Urinary bladder (tissue), 4 donors: ENCODE data around the gene PIKFYVE. TPM values are rescaled to one million over a fixed set of nuclear protein-coding genes. Genes with fewer than 3 reads are reported as not detected.

Source experiments
- DNase-seq: peaks from one replicate; pipeline ENCODE4 v3.0.0-alpha.2; 2015; ENCODE audit errors: extremely low spot score
- H3K27ac ChIP-seq: one replicate; pipeline ENCODE4 v1.5.1; 2013; ENCODE audit warnings: low read depth, mild to moderate bottlenecking, moderate library complexity
- H3K36me3 ChIP-seq: one replicate; pipeline ENCODE4 v1.6.1; 2013; ENCODE audit warnings: mild to moderate bottlenecking, moderate library complexity; ENCODE audit not compliant: insufficient read depth
- H3K4me1 ChIP-seq: one replicate; pipeline ENCODE4 v1.6.1; 2013; ENCODE audit warnings: mild to moderate bottlenecking, moderate library complexity; ENCODE audit not compliant: insufficient read depth
- H3K4me3 ChIP-seq: one replicate; pipeline ENCODE4 v1.5.1; 2013; ENCODE audit warnings: low read depth, low read length
- WGBS: extraction: QIAGEN DNeasy Blood & Tissue Kit; methylation state at CpG from one replicate; pipeline ENCODE4 v1.1.7; 2013; 5-methylcytosine and 5-hydroxymethylcytosine counted together
- polyA plus RNA-seq: library from polyadenylated mRNA; stranded (reverse); fragments of 200-250 nt; gene quantifications from one replicate; pipeline ENCODE4 v1.2.3, GENCODE V29; 2013
- total RNA-seq: library from RNA; depleted of rRNA; stranded (reverse); fragments of >200 nt; gene quantifications from one replicate; pipeline ENCODE4 v1.2.3, GENCODE V29; 2014
- donor health status: healthy with polysubstance abuse.
- donor health status: healthy.

Gene PIKFYVE
- total and polyA plus RNA-seq, 2 donors: 9.8 to 57.5 TPM

DNA sequence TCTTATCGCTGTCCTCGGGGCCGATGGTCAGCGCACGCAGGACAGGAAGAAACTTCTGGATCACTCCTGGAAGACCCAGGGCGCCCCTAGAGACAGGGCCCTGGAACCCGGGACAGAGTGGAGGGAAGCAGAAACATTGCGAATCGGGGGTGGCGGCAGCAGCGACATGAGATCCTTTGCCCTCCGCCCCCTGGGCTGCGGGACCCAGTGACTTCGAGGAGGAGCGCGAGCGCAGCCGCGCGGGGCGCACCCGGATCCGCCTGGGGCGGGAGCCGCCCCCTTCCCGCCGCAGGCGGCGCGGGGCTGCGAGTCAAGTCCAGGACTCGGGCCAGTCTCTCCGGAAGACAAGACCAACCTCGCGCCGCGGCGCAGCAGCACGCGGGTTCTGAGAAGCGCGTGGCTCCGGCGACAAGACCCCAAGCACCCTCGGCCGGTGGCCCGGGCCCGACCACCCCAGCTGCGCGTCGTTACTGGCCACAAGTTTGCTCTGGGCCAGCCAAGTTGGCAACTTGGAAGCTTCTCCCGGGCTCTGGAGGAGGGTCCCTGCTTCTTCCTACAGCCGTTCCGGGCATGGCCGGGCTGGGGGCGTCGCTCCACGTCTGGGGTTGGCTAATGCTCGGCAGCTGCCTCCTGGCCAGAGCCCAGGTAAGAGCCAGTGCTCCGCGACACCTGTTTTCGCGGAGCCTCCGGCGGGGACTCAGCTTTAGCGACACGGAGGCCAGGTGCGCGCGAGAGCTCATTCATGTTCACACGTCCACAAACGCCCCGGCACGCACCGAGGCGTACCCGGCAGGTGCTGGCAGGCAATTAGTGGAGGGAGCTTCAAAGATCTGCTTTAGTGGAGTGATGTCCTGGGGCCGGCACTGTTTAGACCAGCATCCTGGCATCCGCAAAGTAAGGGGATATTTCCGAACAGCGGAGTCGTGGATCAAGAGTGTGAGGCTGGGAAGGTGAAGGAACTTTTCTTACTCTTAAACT lies 140.7 kb downstream of the PIKFYVE start, which contains the start of gene PTH2R:
Gene PTH2R, plus strand, starts transcription at position 319 of the 978 bp plus-strand sequence. Its CDS starts 252 bp downstream, at position 571.
- Histone ChIP-seq H3K36me3 (no peaks in the 10 kb centered on the region), H3K27ac (no peak within 1 kb of the TSS), H3K4me1 (no peaks in the 10 kb centered on the region), H3K4me3 (no peak within 1 kb of the TSS)
- no peak for DNase-seq
- WGBS: 3% methylated on average over 82 of the region's 82 CpGs

DNA sequence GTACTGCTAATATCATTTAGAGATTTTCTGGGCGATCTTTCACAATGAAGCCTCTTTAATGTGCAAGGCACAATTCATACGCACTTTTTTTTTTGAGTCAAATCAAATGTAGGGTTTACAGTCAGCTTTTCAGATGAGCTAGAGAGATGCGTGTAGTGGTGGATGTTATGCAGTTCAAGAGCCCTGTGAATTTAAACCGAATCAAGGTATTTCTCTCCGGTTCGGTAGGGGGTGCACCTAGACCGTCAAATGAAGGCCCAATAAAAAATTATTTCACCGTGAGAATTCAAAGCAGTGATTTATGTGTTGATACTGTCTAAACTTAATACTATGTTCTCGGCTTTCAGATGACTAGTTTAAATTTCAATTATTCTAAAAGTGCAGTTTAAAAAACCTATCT lies 141.6 kb downstream of the PIKFYVE start:
- H3K4me3 ChIP-seq: no peak overlapping the region
- H3K27ac ChIP-seq: no peak overlapping the region
- no peaks in the 10 kb centered on the region for H3K4me1 ChIP-seq
- no peaks in the 10 kb centered on the region for H3K36me3 ChIP-seq
- WGBS: 12% methylated on average over 9 of the region's 9 CpGs
- peak; percentile 13 for DNase-seq

Other genes with a start within 250 kb of the PIKFYVE start
- 30.1 TPM for gene PLEKHM3, start 240.7 kb upstream of the PIKFYVE start, total RNA-seq
- 5.7 TPM for gene PLEKHM3, start 240.7 kb upstream of the PIKFYVE start, polyA plus RNA-seq
- 0.95 TPM for gene CRYGD, start 141.7 kb upstream of the PIKFYVE start, total RNA-seq
- not detected for gene CRYGD, start 141.7 kb upstream of the PIKFYVE start, polyA plus RNA-seq
- not detected for gene CRYGC, start 136.4 kb upstream of the PIKFYVE start, total RNA-seq
- gene CRYGC, start 136.4 kb upstream of the PIKFYVE start, polyA plus RNA-seq: not detected
- gene CRYGB, start 120.1 kb upstream of the PIKFYVE start, total RNA-seq: not detected
- gene CRYGB, start 120.1 kb upstream of the PIKFYVE start, polyA plus RNA-seq: not detected
- gene CRYGA, start 102.7 kb upstream of the PIKFYVE start, total RNA-seq: not detected
- gene CRYGA, start 102.7 kb upstream of the PIKFYVE start, polyA plus RNA-seq: not detected
- gene C2orf80, start 76.2 kb upstream of the PIKFYVE start, total RNA-seq: 0.37 TPM
- not detected for gene C2orf80, start 76.2 kb upstream of the PIKFYVE start, polyA plus RNA-seq
- 268 TPM for gene IDH1, start 11.2 kb upstream of the PIKFYVE start, total RNA-seq
- 88.4 TPM for gene IDH1, start 11.2 kb upstream of the PIKFYVE start, polyA plus RNA-seq
- gene PTH2R, start 140.5 kb downstream of the PIKFYVE start, total RNA-seq: 0.69 TPM
- gene PTH2R, start 140.5 kb downstream of the PIKFYVE start, polyA plus RNA-seq: 0.04 TPM